ENCODE data around the gene RIMS3. TPM values are rescaled to one million over a fixed set of nuclear protein-coding genes. Genes with fewer than 3 reads are reported as not detected.
A peak's percentile ranks its signal among the peaks of the same experiment; 100 is the strongest.

Gene RIMS3
- total RNA-seq, 4 donors from 2014 or later, result 2.5 to 6.6 (median 5.4) TPM

GRCh38 chr1:40621821-40622450, 43.5 kb downstream of the RIMS3 start:
- H3K4me1 ChIP-seq, result no peaks in the 10 kb centered on the region
- peak in 2 of 3 donors; percentile 5 to 12 for DNase-seq
- H3K27ac ChIP-seq, result no peak overlapping the region
- H3K4me3 ChIP-seq, result no peak overlapping the region
- no peaks in the 10 kb centered on the region for H3K27me3 ChIP-seq
- no peaks in the 10 kb centered on the region for H3K9me3 ChIP-seq
- no peaks in the 10 kb centered on the region for H3K36me3 ChIP-seq
- TF ChIP-seq CTCF (IDR thresholded peaks at IDR 0.05) (no peak), POLR2A (IDR thresholded peaks at IDR 0.05) (no peak)

- Histone ChIP-seq H3K36me3 (no peaks in the 10 kb centered on the region), H3K4me3 (no peak overlapping the region), H3K4me1 (no peaks in the 10 kb centered on the region), H3K27me3 (no peaks in the 10 kb centered on the region), H3K9me3 (no peaks in the 10 kb centered on the region), H3K27ac (no peak overlapping the region)
- peak in 1 of 3 donors; percentile 2 for DNase-seq
- TF ChIP-seq CTCF (IDR thresholded peaks at IDR 0.05), result no peak
- TF ChIP-seq POLR2A (IDR thresholded peaks at IDR 0.05), result no peak
Observed at GRCh38 chr1:40620586-40621210, 44.8 kb downstream of the RIMS3 start.

GRCh38 chr1:40620150-40620549, 45.3 kb downstream of the RIMS3 start:
- Histone ChIP-seq H3K4me3 (no peak overlapping the region), H3K9me3 (no peaks in the 10 kb centered on the region), H3K4me1 (no peaks in the 10 kb centered on the region), H3K27me3 (no peaks in the 10 kb centered on the region), H3K27ac (no peak overlapping the region), H3K36me3 (no peaks in the 10 kb centered on the region)
- DNase-seq, result peak in 1 of 3 donors; percentile 14
- no peak for TF ChIP-seq CTCF (IDR thresholded peaks at IDR 0.05)
- no peak for TF ChIP-seq POLR2A (IDR thresholded peaks at IDR 0.05)

GRCh38 chr1:40618108-40618507, 47.4 kb downstream of the RIMS3 start:
- H3K27me3 ChIP-seq, result no peaks in the 10 kb centered on the region
- H3K4me3 ChIP-seq, result no peak overlapping the region
- H3K36me3 ChIP-seq, result no peaks in the 10 kb centered on the region
- DNase-seq, result no peak
- no peak overlapping the region for H3K27ac ChIP-seq
- H3K9me3 ChIP-seq, result no peaks in the 10 kb centered on the region
- H3K4me1 ChIP-seq, result no peaks in the 10 kb centered on the region
- TF ChIP-seq CTCF (IDR thresholded peaks at IDR 0.05) (no peak), POLR2A (IDR thresholded peaks at IDR 0.05) (no peak)

GRCh38 chr1:40612345-40612831, 53.1 kb downstream of the RIMS3 start:
- Histone ChIP-seq H3K27me3 (no peaks in the 10 kb centered on the region), H3K27ac (no peak overlapping the region), H3K36me3 (no peaks in the 10 kb centered on the region), H3K4me3 (no peak overlapping the region), H3K4me1 (no peaks in the 10 kb centered on the region), H3K9me3 (no peaks in the 10 kb centered on the region)
- DNase-seq, result peak; percentile 52 to 88 (median 61)
- TF ChIP-seq CTCF (IDR thresholded peaks at IDR 0.05) (peak; percentile 27 to 95 (median 87)), POLR2A (IDR thresholded peaks at IDR 0.05) (no peak)

Data from Peyer's patch (tissue), 4 donors.